NCI-H524 treated with DMSO at 0.1 percent for 48 hours (cell line): ENCODE data around the gene ATG10.

ENCODE experiments used
- DNase-seq: peaks from one replicate; lab custom pipeline; 2025; lab: John Stamatoyannopoulos, UW

Gene ATG10

GRCh38 chr5:82165740-82166530, 194.1 kb downstream of the ATG10 start:
- peak; percentile 63 for DNase-seq

DNA sequence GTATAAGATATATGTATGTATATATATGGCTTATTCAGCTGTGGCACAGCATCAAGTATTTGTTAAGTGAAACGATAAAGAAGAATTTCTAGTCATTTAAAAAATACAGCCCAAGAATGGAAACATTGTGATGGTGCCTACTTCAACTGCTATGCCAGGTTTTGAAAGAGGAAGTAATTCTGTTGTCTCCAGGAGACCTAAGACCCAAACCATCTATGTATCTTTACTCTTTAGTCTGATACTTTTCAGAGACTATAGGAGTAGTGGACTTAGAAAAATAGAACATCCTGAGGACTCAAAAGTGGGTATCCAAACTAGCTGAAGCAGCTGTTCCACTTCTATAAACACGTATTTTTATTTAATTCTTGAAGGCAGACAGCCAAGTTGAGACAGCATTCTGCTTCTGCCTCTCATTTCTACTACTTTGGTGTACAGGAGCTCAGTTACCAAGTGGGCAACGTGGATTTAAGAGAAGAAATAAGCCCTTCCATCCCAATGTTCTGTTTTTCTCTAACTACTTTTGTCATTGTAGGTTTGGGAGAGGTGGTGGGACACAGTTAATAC, 195.6 kb downstream of the ATG10 start:
- DNase-seq, result no peak

DNA sequence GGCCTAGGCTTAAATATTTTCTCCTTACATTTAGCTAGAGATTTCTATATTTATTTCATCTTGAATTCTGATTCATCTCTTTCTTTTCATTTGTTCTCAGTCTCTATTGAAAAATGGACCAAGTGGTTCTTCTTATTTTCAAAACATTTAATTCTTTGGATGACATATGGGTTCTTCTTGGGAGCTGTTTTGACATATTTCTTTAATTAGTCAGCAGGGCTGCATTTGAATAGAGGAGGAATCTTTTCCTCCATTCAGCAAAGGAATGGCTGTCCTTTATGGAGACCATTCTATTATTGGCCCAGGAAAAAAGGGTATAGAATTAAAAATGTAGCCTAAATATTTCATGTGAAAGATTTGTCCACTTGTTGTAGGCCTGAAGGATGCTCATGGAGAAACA, 196.5 kb downstream of the ATG10 start:
- DNase-seq, result no peak

GRCh38 chr5:82169892-82170291, 198.1 kb downstream of the ATG10 start:
- DNase-seq, result no peak

- no peak for DNase-seq
These were observed 202.5 kb downstream of the ATG10 start for GRCh38 chr5:82174128-82174918.

GRCh38 chr5:82174919-82175219, 203.0 kb downstream of the ATG10 start:
- no peak for DNase-seq

GRCh38 chr5:82176115-82176814, 204.4 kb downstream of the ATG10 start:
- DNase-seq, result no peak

GRCh38 chr5:82178378-82178777, 206.6 kb downstream of the ATG10 start:
- no peak for DNase-seq

GRCh38 chr5:82182662-82183061, 210.8 kb downstream of the ATG10 start:
- DNase-seq, result no peak

GRCh38 chr5:82183828-82184227, 212.0 kb downstream of the ATG10 start:
- DNase-seq, result no peak

DNA sequence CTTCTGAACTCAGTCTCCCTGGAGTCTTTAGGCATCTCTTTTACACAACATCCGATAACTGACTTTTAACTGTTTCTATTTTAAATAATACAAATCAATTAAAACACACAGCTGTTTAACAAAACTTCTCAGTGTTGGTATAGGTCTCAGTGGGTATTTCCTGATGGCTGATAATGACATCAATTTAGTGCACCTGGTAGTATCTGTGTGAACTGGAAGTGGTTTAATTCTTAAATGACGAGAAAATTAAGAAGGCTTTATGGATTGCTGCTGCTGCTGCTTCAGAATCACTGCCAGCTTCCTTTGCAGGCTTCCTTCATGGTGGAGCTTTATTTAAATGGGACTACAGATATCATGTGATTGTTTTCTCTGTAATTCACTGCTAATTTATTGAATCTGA, 214.0 kb downstream of the ATG10 start:
- no peak for DNase-seq

DNA sequence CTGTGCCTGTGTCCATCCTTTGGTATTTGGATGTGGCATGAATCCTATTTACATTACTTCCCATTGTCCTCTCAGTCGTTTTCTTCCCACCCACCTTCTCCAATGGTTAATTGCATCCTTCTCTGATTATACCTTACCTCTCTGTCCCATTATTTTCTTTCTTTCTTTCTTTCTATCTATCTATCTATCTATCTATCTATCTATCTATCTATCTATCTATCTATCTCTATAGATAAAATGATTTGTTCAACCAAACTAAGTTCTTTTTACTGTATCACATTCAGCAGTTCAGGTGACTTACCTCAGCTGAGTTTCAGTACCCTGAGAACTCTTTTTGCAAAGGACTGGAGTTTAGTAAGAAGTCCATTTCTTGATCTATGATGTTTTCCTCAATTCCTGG, 225.7 kb downstream of the ATG10 start:
- no peak for DNase-seq

DNA sequence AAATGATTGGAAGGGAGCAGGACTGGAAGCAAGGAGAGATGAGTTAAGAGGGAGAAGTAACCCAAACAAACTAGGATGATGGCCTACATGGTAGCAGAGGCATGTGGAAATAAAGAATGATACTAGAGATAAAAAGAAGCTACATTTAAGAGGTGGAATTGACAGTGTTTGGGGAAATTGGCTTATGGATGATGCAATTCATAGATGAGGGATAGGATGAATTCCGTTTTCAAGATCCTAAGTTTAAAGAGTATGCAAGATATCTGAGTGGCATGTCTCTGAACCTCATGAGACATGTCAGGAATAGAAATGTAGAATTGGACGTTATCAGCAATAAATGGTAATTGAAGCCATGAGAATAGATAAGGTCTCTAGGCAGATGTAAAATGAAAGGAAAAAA, 232.7 kb downstream of the ATG10 start:
- no peak for DNase-seq

DNA sequence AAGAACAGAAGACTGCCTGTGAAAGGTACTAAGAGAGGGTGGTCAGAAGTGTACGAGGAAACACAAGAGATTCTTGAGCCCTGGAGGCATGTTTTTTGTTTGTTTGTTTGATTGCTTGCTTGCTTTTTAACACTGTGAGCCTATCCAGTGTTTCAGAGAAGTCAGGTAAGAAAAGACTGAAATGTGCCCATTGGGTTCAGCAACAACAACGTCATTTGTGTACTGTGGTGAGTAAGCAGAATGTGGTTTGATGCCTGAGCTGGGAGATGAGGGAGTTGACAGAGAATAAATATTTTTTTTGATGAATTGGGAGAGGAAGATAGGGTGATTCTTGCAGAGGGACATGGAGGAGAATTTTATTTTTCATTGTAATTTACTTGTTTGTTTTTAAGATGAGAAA, 233.2 kb downstream of the ATG10 start:
- no peak for DNase-seq

- no peak for DNase-seq
These were observed 236.5 kb downstream of the ATG10 start for GRCh38 chr5:82208371-82208770.

DNA sequence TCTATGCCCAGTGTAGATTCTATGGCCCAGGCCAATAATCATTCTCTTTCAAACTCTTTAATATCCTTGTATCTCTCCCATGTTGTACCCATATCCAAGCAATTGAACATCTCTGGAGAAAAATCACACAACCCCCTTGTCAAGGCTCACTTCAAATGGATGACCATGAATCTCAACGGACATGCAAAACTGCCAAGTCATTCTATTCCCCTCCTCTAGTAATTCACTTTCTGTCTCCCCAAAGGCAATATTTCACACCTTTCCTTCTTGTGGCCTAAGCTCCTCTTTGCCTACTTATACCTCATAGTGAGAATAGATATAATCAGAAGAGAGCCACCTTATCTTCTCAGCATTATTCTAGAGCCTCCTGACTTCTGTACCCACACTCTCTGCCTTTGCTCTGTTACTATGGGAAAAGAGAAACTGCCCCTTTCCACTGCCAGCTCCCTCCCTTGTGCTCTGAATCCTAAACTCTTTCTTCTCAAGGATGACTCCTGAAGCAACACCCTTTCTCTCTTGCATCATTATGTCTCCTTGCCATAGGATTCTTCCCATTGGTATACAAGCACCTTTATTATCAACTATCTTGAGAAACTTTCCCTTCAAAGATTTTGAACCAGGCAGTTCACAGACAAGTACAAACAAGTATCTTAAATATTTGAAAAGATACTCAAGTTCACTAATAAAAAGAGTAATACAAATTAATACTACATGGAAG, 240.2 kb downstream of the ATG10 start:
- no peak for DNase-seq

DNA sequence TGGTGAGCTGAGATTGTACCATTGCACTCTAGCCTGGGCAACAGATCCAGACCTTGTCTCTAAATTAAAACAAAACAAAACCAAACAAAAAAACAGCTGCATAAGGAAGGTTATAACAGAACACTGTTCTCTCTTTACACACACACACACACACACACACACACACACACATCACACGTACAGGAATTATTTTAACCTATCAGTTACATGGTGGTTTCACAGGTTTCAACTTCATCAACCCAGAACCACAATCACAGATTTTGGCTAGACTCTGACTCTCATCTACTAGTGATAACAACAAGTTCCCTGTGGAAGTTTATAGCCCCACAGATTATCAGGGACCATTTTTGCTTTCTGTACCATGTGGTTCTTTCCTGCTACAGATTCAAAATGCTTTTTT, 246.1 kb downstream of the ATG10 start:
- no peak for DNase-seq

DNA sequence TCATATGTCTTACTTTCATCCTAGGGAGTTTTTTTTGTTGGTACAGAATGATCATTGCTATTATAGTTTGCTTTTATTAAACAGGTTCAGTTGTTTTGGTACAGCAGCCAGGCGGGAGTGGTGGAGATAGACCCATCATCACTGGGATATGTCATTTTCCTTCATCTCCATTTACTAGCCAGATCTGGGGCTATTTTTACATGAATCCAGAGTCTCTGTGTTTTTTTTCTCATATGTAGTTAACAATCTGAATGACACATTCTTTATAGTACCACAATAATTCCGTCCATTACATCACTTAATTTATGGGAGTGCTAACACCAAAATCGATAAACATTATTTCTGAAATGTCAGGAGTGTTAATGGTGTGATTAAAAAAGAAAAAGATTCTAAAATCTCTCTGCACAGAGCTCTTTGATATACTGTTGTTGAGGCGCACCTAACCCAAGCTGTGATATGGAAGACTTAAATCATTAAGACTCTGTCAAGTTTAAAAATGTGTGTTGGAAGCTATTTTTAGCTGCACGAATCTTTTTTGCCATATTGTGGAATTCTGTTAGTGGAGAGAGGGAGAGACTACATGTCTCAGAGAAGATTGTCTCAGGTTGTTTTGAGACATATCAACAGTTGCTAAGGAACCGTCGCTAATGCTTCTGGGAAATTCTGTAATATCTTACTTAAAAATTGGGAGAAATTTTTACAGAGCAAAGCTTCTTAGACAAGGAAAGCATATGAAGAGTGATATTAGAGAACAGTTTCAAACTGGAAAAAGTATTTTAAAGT, 246.7 kb downstream of the ATG10 start:
- DNase-seq, result no peak

GRCh38 chr5:82221020-82221419, 249.2 kb downstream of the ATG10 start:
- no peak for DNase-seq

GRCh38 chr5:82222597-82223574, 251.1 kb downstream of the ATG10 start:
- no peak for DNase-seq
